Endothelial cell of umbilical vein (primary cell): ENCODE data around the gene CEACAM20. TPM values are rescaled to one million over a fixed set of nuclear protein-coding genes. Genes with fewer than 3 reads are reported as not detected.

Experiments
- BruUV-seq: library from RNA; stranded (reverse); fragments of 400-500 nt; replicated peaks from 2 replicates; lab custom pipeline; 2021; lab: Mats Ljungman, UMichigan
- CTCF ChIA-PET: fragments of 300-600, 350-600 bp; sonication (Branson Sonifier 250); formaldehyde crosslinking; loops from one replicate; lab custom pipeline; 2021; ENCODE audit warnings: antibody characterized with exemption, inconsistent platforms; lab: Charles Lee
- POLR2A ChIA-PET: fragments of 300-600, 350-600 bp; sonication (Branson Sonifier 250); formaldehyde crosslinking; loops from one replicate; lab custom pipeline; 2021; ENCODE audit warnings: antibody characterized with exemption, inconsistent platforms; lab: Charles Lee
- DNase-seq: peaks from one replicate; pipeline ENCODE4 v3.0.0-alpha.2; 2011; ENCODE audit warnings: low read depth, low spot score
- FAIRE-seq: peaks from 2 replicates; lab custom pipeline; 2011; peaks lifted over from hg19 to GRCh38; lab: Jason Lieb, UNC
- H2AFZ ChIP-seq: 2 replicates; pipeline ENCODE4 v1.6.0; 2012; ENCODE audit warnings: low read depth, low read length, control low read depth, inconsistent platforms
- H3K27ac ChIP-seq: 2 replicates; pipeline ENCODE4 v1.5.1; 2011; ENCODE audit warnings: low read depth, mild to moderate bottlenecking, control low read depth, low read length, moderate library complexity; ENCODE audit not compliant: insufficient read depth
- H3K27me3 ChIP-seq, 2 experiments: 2 replicates each; pipeline versions ENCODE4 v1.6.0 to v1.6.1; 2011; ENCODE audit warnings: low read length in 2 of 2, mixed read lengths in 1 of 2; ENCODE audit not compliant: control insufficient read depth in 2 of 2, insufficient read depth in 2 of 2
- H3K36me3 ChIP-seq, 2 experiments: 2 replicates in 1 of 2; 3 replicates in 1 of 2; pipeline ENCODE4 v1.5.1; 2011; ENCODE audit warnings: low read length in 2 of 2, mild to moderate bottlenecking in 1 of 2, moderate library complexity in 1 of 2; ENCODE audit not compliant: control insufficient read depth in 2 of 2, insufficient read depth in 2 of 2; ENCODE audit errors: extremely low read depth in 1 of 2
- H3K4me1 ChIP-seq: 3 replicates; pipeline ENCODE4 v1.5.1; 2011; ENCODE audit warnings: mild to moderate bottlenecking, low read length; ENCODE audit not compliant: control insufficient read depth, insufficient read depth; ENCODE audit errors: extremely low read depth
- H3K4me2 ChIP-seq: 2 replicates; pipeline ENCODE4 v1.6.1; 2011; ENCODE audit warnings: low read length, control low read depth, mixed read lengths; ENCODE audit not compliant: insufficient read depth
- H3K4me3 ChIP-seq, 3 experiments: fragments of 200-600 bp in 1 of 3; sonication (generic), shearing (Covaris generic) in 1 of 3; replicated peaks in 1 of 3; 2 replicates each; pipeline ENCODE4 v1.5.1; 2011 to 2016; ENCODE audit warnings: control low read depth in 3 of 3, low read length in 3 of 3, mild to moderate bottlenecking in 2 of 3, inconsistent platforms in 1 of 3, low read depth in 1 of 3, moderate library complexity in 1 of 3; ENCODE audit not compliant: insufficient read depth in 1 of 3
- H3K79me2 ChIP-seq: 2 replicates; pipeline ENCODE4 v1.6.0; 2012; ENCODE audit warnings: low read length, inconsistent platforms; ENCODE audit not compliant: control insufficient read depth, insufficient read depth
- H3K9ac ChIP-seq: replicated peaks from 2 replicates; pipeline ENCODE3; 2011; ENCODE audit warnings: low read length, control low read depth; ENCODE audit not compliant: insufficient read depth; ENCODE audit errors: extremely low read depth
- H3K9me1 ChIP-seq: replicated peaks from 3 replicates; pipeline ENCODE4 v1.6.0; 2011; ENCODE audit warnings: mild to moderate bottlenecking, low read length; ENCODE audit not compliant: control insufficient read depth, insufficient read depth; ENCODE audit errors: extremely low read depth
- H3K9me3 ChIP-seq: replicated peaks from 2 replicates; pipeline ENCODE4 v1.5.1; 2012; ENCODE audit warnings: low read length, inconsistent platforms; ENCODE audit not compliant: control insufficient read depth, insufficient read depth
- H4K20me1 ChIP-seq: replicated peaks from 2 replicates; pipeline ENCODE3; 2011; ENCODE audit warnings: mild to moderate bottlenecking, low read length; ENCODE audit not compliant: control insufficient read depth, insufficient read depth; ENCODE audit errors: extremely low read depth
- EZH2 ChIP-seq: IDR thresholded peaks from 2 replicates; pipeline ENCODE4 v1.6.1; 2012; ENCODE audit warnings: borderline replicate concordance, low read depth, mild to moderate bottlenecking, moderate library complexity, low read length, inconsistent platforms; ENCODE audit not compliant: severe bottlenecking
- FOS ChIP-seq: IDR thresholded peaks from 2 replicates; pipeline ENCODE4 v1.6.1; 2011; ENCODE audit warnings: mild to moderate bottlenecking, low read length, moderate library complexity, borderline replicate concordance; ENCODE audit not compliant: insufficient read depth
- GATA2 ChIP-seq: IDR thresholded peaks from 2 replicates; pipeline ENCODE4 v1.7.0; 2011; ENCODE audit warnings: low read depth, mild to moderate bottlenecking, moderate library complexity, mixed read lengths, low read length; ENCODE audit not compliant: insufficient read length, insufficient read depth
- JUN ChIP-seq: IDR thresholded peaks from 2 replicates; pipeline ENCODE4 v1.6.1; 2011; ENCODE audit warnings: borderline replicate concordance, low read depth; ENCODE audit not compliant: insufficient read length, insufficient read depth
- MYC ChIP-seq: IDR thresholded peaks from one replicate; pipeline ENCODE4 v1.6.1; 2011; ENCODE audit warnings: mild to moderate bottlenecking, low read depth, low read length
- POLR2A ChIP-seq: IDR thresholded peaks from 2 replicates; pipeline ENCODE4 v1.6.1; 2012; ENCODE audit warnings: low read depth, mild to moderate bottlenecking, control low read depth, low read length
- POLR2AphosphoS5 ChIP-seq: IDR thresholded peaks from 2 replicates; pipeline ENCODE4 v1.6.1; 2012; ENCODE audit warnings: low read depth, mild to moderate bottlenecking, control low read depth, low read length, moderate library complexity; ENCODE audit not compliant: insufficient read depth
- dilution Hi-C: fragments of 300-500 bp; cut with MboI; formaldehyde crosslinking; loops from one replicate; pipeline ENCODE4 v1.15.0; 2019; ENCODE audit warnings: low sequenced_read_pairs; ENCODE audit not compliant: extremely low pct_ligation_motif_present
- intact Hi-C: fragments of 100-400 bp; cut with micrococcal nuclease; formaldehyde crosslinking; loops from one replicate; pipeline ENCODE4 v1.10.0; 2022
- polyA plus RNA-seq, 4 experiments: library from polyadenylated mRNA; depleted of rRNA in 3 of 4; stranded (reverse) in 3 of 4; unstranded in 1 of 4; fragments of >200 nt; gene quantifications; 2 replicates each; pipeline versions ENCODE4 v1.2.1 to v1.2.3, GENCODE V29; 2011 to 2012; ENCODE audit warnings: missing spikeins in 1 of 4
- total RNA-seq: library from RNA; stranded (reverse); gene quantifications from 2 replicates; pipeline ENCODE4 v1.2.3, GENCODE V29; 2021
- TF ChIP-seq, protein P1 (sequence below): IDR thresholded peaks from 2 replicates; pipeline ENCODE4 v1.6.1; 2011; ENCODE audit not compliant: insufficient read depth, insufficient read length
- TF ChIP-seq, protein P2 (sequence below), 2 donors: IDR thresholded peaks; 1 replicate in 1 of 2; 2 replicates in 1 of 2; pipeline ENCODE4 v1.5.1; 2011; ENCODE audit warnings: low read length in 2 of 2, mild to moderate bottlenecking in 2 of 2, moderate library complexity in 2 of 2, control low read depth in 1 of 2, inconsistent platforms in 1 of 2, low read depth in 1 of 2; ENCODE audit not compliant: insufficient read depth in 1 of 2; ENCODE audit errors: extremely low read depth in 1 of 2

CEACAM20 gene
- total and polyA plus RNA-seq, 2 donors (not counting 3 experiments of a cell fraction or from before 2014, with no cell fraction given), result 0.06 TPM; not detected in 1

DNA sequence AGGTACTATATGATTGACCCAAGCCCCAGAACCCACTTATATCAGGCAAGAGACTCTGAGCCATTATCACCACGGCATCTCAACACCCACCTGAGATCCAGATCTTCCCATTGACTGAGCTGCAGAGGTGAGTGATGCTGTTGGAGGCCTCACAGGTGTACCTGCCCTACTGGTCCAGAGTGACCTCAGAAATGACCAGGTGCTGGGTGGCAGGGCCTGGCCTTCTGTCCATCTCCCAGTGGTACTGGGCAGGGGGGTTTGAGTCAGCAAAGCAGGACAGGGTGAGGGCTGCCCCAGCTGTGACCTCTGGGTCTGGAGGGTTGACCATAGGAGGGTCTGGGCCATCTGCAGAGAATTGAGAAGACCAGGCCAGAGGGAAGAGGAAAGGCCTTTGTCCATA lies 13.2 kb upstream of the CEACAM20 start:
- CTCF ChIA-PET, result no interaction called here
- no TSS peak for BruUV-seq
- POLR2A ChIA-PET, result no interaction called here
- no peak overlapping the region for H3K27ac ChIP-seq
- no peaks in the 10 kb centered on the region for H4K20me1 ChIP-seq
- no peaks in the 10 kb centered on the region for H3K36me3 ChIP-seq
- no peak overlapping the region for H3K4me3 ChIP-seq
- no peaks in the 10 kb centered on the region for H3K27me3 ChIP-seq
- no peaks in the 10 kb centered on the region for H3K9me1 ChIP-seq
- no peaks in the 10 kb centered on the region for H3K4me1 ChIP-seq
- dilution Hi-C loops, result no loop called here
- no peak for DNase-seq
- no peaks in the 10 kb centered on the region for H3K9me3 ChIP-seq
- H3K79me2 ChIP-seq, result no peaks in the 10 kb centered on the region
- no peak for FAIRE-seq
- intact Hi-C loops, result no loop called here
- no peak for TF ChIP-seq MYC
- TF ChIP-seq, protein P1, sequence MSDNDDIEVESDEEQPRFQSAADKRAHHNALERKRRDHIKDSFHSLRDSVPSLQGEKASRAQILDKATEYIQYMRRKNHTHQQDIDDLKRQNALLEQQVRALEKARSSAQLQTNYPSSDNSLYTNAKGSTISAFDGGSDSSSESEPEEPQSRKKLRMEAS, result no peak
- TF ChIP-seq POLR2A, result no peak
- no peak for TF ChIP-seq POLR2AphosphoS5
- TF ChIP-seq FOS, result no peak
- TF ChIP-seq GATA2, result no peak
- no peak for TF ChIP-seq JUN
- TF ChIP-seq EZH2, result no peak
- TF ChIP-seq, protein P2, sequence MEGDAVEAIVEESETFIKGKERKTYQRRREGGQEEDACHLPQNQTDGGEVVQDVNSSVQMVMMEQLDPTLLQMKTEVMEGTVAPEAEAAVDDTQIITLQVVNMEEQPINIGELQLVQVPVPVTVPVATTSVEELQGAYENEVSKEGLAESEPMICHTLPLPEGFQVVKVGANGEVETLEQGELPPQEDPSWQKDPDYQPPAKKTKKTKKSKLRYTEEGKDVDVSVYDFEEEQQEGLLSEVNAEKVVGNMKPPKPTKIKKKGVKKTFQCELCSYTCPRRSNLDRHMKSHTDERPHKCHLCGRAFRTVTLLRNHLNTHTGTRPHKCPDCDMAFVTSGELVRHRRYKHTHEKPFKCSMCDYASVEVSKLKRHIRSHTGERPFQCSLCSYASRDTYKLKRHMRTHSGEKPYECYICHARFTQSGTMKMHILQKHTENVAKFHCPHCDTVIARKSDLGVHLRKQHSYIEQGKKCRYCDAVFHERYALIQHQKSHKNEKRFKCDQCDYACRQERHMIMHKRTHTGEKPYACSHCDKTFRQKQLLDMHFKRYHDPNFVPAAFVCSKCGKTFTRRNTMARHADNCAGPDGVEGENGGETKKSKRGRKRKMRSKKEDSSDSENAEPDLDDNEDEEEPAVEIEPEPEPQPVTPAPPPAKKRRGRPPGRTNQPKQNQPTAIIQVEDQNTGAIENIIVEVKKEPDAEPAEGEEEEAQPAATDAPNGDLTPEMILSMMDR (IDR thresholded peaks at IDR 0.05; ENCODE audit: extremely low read depth in 1 of 2, insufficient read depth in 1 of 2, low read depth in 1 of 2, low read length in 2 of 2), result no peak
- H3K9ac ChIP-seq, result no peak overlapping the region
- no peak overlapping the region for H3K4me2 ChIP-seq
- H2AFZ ChIP-seq, result no peak overlapping the region
